ENCODE results near the gene RPS6KC1. TPM values are rescaled to one million over a fixed set of nuclear protein-coding genes. Genes with fewer than 3 reads are reported as not detected.

The RPS6KC1 gene
- polyA plus RNA-seq, 1 donor (not counting 4 experiments of a cell fraction or from before 2014, with no cell fraction given): 13.0 TPM

DNA sequence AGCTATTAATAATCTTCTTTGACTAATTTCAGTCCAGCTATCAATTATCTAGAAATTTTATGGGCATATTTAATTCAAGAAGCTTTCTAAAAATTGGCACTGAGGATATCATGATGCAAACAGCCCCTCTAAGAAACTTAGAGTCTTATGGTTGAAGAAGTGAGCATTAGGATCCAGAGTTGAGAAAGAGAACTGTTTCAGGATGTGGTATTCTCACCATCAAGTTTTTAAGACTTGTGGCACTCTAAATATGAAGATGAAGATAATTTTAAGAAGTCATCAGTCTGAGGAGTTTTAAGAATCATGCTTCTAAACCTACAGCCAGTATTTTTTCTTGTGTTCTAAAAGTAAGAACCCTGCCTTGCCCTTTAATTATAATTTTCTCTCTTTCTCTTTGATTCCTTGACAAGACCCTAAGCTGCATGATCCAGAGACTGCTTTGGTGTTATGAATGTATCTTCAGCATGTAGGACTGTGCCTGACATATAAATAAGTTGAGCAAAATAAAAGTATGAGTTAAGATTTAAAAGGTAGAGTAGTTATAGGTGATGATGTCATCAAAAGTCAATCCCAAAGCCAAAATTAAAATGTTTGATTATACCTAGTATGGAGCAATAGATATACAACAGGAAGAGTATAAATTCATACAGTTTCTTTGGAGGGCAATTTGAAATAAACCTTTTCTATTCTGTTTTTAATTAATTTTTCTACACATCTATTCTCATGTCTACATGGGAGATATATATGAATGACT lies 39.1 kb downstream of the RPS6KC1 start:
- Histone ChIP-seq H2AFZ (ENCODE audit: control insufficient read depth, low read length) (no peak overlapping the region), H3K4me3 (ENCODE audit: control insufficient read depth in 2 of 3, extremely low read depth in 1 of 3, insufficient read depth in 2 of 3, low read depth in 1 of 3, low read length in 3 of 3) (no peak overlapping the region), H3K4me1 (ENCODE audit: control insufficient read depth, extremely low read depth, insufficient read depth, low read length) (no peaks in the 10 kb centered on the region), H3K9ac (ENCODE audit: control insufficient read depth, extremely low read depth, insufficient read depth, low read length) (no peak overlapping the region), H3K9me1 (ENCODE audit: control insufficient read depth, extremely low read depth, insufficient read depth, low read length) (no peaks in the 10 kb centered on the region), H3K9me3 (ENCODE audit: control insufficient read depth, low read depth, low read length) (no peaks in the 10 kb centered on the region), H3K79me2 (ENCODE audit: control insufficient read depth, insufficient read depth, low read length) (no peaks in the 10 kb centered on the region), H3K4me2 (ENCODE audit: control insufficient read depth, extremely low read depth, insufficient read depth, low read depth, low read length) (no peak overlapping the region), H4K20me1 (ENCODE audit: control insufficient read depth, extremely low read depth, insufficient read depth, low read length) (no peaks in the 10 kb centered on the region), H3K36me3 (ENCODE audit: control insufficient read depth in 2 of 2, extremely low read depth in 1 of 2, insufficient read depth in 2 of 2, low read length in 2 of 2) (peaks cover 0 to 3% of the 10 kb centered on the region in 2 experiments), H3K27me3 (ENCODE audit: control insufficient read depth, extremely low read depth, insufficient read depth, low read length) (no peaks in the 10 kb centered on the region), H3K27ac (ENCODE audit: control insufficient read depth, insufficient read depth, low read length) (no peak overlapping the region)
- no peak for DNase-seq (ENCODE audit: low read depth, low spot score)
- FAIRE-seq: no peak
- TF ChIP-seq, protein P1, sequence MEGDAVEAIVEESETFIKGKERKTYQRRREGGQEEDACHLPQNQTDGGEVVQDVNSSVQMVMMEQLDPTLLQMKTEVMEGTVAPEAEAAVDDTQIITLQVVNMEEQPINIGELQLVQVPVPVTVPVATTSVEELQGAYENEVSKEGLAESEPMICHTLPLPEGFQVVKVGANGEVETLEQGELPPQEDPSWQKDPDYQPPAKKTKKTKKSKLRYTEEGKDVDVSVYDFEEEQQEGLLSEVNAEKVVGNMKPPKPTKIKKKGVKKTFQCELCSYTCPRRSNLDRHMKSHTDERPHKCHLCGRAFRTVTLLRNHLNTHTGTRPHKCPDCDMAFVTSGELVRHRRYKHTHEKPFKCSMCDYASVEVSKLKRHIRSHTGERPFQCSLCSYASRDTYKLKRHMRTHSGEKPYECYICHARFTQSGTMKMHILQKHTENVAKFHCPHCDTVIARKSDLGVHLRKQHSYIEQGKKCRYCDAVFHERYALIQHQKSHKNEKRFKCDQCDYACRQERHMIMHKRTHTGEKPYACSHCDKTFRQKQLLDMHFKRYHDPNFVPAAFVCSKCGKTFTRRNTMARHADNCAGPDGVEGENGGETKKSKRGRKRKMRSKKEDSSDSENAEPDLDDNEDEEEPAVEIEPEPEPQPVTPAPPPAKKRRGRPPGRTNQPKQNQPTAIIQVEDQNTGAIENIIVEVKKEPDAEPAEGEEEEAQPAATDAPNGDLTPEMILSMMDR (optimal IDR thresholded peaks at IDR 0.05 in 1 of 3, IDR thresholded peaks at IDR 0.05 in 1 of 3, conservative IDR thresholded peaks at IDR 0.05 in 1 of 3; ENCODE audit: extremely low read depth in 1 of 3, insufficient read depth in 2 of 3, low read length in 3 of 3): no peak
- no peak for TF ChIP-seq EZH2 (IDR thresholded peaks at IDR 0.05; ENCODE audit: low read length)
- dilution Hi-C loops (cut with MboI; ENCODE audit: extremely low pct_ligation_motif_present, low sequenced_read_pairs): no loop called here

DNA sequence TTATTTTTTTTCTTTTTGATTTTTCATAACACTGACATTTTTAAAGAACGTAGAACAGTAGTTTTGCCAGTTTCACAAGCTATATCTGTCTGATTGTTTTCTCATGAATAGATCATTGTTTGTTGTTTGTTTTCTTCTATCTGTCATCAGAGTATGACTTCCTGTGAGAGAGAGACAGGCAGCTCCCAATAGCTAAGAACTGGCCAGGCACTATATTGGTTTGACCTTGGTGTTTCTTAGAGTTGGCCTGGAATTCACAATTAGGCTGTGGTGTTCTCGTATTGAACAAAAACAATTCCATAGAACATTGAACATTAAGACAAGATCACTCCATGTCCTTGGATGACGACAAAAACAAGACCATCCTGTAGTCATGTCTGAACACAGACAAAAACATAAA lies 43.4 kb downstream of the RPS6KC1 start:
- no peak for FAIRE-seq
- H4K20me1 ChIP-seq (ENCODE audit: control insufficient read depth, extremely low read depth, insufficient read depth, low read length): no peaks in the 10 kb centered on the region
- no peaks in the 10 kb centered on the region for H3K9me1 ChIP-seq (ENCODE audit: control insufficient read depth, extremely low read depth, insufficient read depth, low read length)
- no peaks in the 10 kb centered on the region for H3K79me2 ChIP-seq (ENCODE audit: control insufficient read depth, insufficient read depth, low read length)
- TF ChIP-seq, protein P1 (optimal IDR thresholded peaks at IDR 0.05 in 1 of 3, IDR thresholded peaks at IDR 0.05 in 1 of 3, conservative IDR thresholded peaks at IDR 0.05 in 1 of 3; ENCODE audit: extremely low read depth in 1 of 3, insufficient read depth in 2 of 3, low read length in 3 of 3): no peak
- TF ChIP-seq EZH2 (IDR thresholded peaks at IDR 0.05; ENCODE audit: low read length): no peak
- no peaks in the 10 kb centered on the region for H3K36me3 ChIP-seq (ENCODE audit: control insufficient read depth in 2 of 2, extremely low read depth in 1 of 2, insufficient read depth in 2 of 2, low read length in 2 of 2)
- H2AFZ ChIP-seq (ENCODE audit: control insufficient read depth, low read length): no peak overlapping the region
- no peaks in the 10 kb centered on the region for H3K27me3 ChIP-seq (ENCODE audit: control insufficient read depth, extremely low read depth, insufficient read depth, low read length)
- H3K9me3 ChIP-seq (ENCODE audit: control insufficient read depth, low read depth, low read length): no peaks in the 10 kb centered on the region
- no peak overlapping the region for H3K27ac ChIP-seq (ENCODE audit: control insufficient read depth, insufficient read depth, low read length)
- DNase-seq (ENCODE audit: low read depth, low spot score): no peak
- H3K9ac ChIP-seq (ENCODE audit: control insufficient read depth, extremely low read depth, insufficient read depth, low read length): no peak overlapping the region
- H3K4me1 ChIP-seq (ENCODE audit: control insufficient read depth, extremely low read depth, insufficient read depth, low read length): no peaks in the 10 kb centered on the region
- H3K4me2 ChIP-seq (ENCODE audit: control insufficient read depth, extremely low read depth, insufficient read depth, low read depth, low read length): no peak overlapping the region
- dilution Hi-C loops (cut with MboI; ENCODE audit: extremely low pct_ligation_motif_present, low sequenced_read_pairs): no loop called here
- no peak overlapping the region for H3K4me3 ChIP-seq (ENCODE audit: control insufficient read depth in 2 of 3, extremely low read depth in 1 of 3, insufficient read depth in 2 of 3, low read depth in 1 of 3, low read length in 3 of 3)

Measured in keratinocyte (primary cell).